Measurements from ENCODE around the gene FBXO24. TPM values are rescaled to one million over a fixed set of nuclear protein-coding genes. Genes with fewer than 3 reads are reported as not detected.

Gene FBXO24
- total and polyA plus RNA-seq, 2 of the 8 experiments (the other 6 are each of a cell fraction or from before 2014, with no cell fraction given), result 0.35 to 0.57 TPM

Small RNA genes within 50 kb of the gene (small RNA-seq; reads per million reads assigned to genes)
- not detected for gene SAP25 (ENCODE audit: insufficient read depth)

Other genes with a start within 250 kb of the FBXO24 start
- 32.2 and 34.4 TPM in 2 replicates for gene PILRB, start 228.2 kb upstream of the FBXO24 start, total RNA-seq (2021; fragmentation: NEBNext Ultra II Directional; extraction: Animal tissue kit (Norgen Biotek cat#: 25700))
- 49.9 and 66.4 TPM in 2 replicates for gene PILRB, start 228.2 kb upstream of the FBXO24 start, polyA plus RNA-seq (2011; rRNA removed)
- 7.3 and 7.6 TPM in 2 replicates for gene PILRA, start 212.8 kb upstream of the FBXO24 start, total RNA-seq (2021; fragmentation: NEBNext Ultra II Directional; extraction: Animal tissue kit (Norgen Biotek cat#: 25700))
- 10.6 and 14.6 TPM in 2 replicates for gene PILRA, start 212.8 kb upstream of the FBXO24 start, polyA plus RNA-seq (2011; rRNA removed)
- 1.4 and 2.7 TPM in 2 replicates for gene ZCWPW1, start 157.6 kb upstream of the FBXO24 start, total RNA-seq (2021; fragmentation: NEBNext Ultra II Directional; extraction: Animal tissue kit (Norgen Biotek cat#: 25700))
- gene ZCWPW1, start 157.6 kb upstream of the FBXO24 start, polyA plus RNA-seq (2011; rRNA removed), result 0.51 and 0.75 TPM in 2 replicates
- 48.8 and 51.2 TPM in 2 replicates for gene MEPCE, start 156.5 kb upstream of the FBXO24 start, total RNA-seq (2021; fragmentation: NEBNext Ultra II Directional; extraction: Animal tissue kit (Norgen Biotek cat#: 25700))
- 22.8 and 25.8 TPM in 2 replicates for gene MEPCE, start 156.5 kb upstream of the FBXO24 start, polyA plus RNA-seq (2011; rRNA removed)
- gene PPP1R35, start 149.8 kb upstream of the FBXO24 start, total RNA-seq (2021; fragmentation: NEBNext Ultra II Directional; extraction: Animal tissue kit (Norgen Biotek cat#: 25700)), result 53.8 and 58.2 TPM in 2 replicates
- 52.3 and 78.4 TPM in 2 replicates for gene PPP1R35, start 149.8 kb upstream of the FBXO24 start, polyA plus RNA-seq (2011; rRNA removed)
- 0.33 TPM in 1 of 2 replicates, not detected in the other for gene SPACDR, start 122.1 kb upstream of the FBXO24 start, total RNA-seq (2021; fragmentation: NEBNext Ultra II Directional; extraction: Animal tissue kit (Norgen Biotek cat#: 25700))
- 0.26 and 0.31 TPM in 2 replicates for gene SPACDR, start 122.1 kb upstream of the FBXO24 start, polyA plus RNA-seq (2011; rRNA removed)
- gene TSC22D4, start 107.1 kb upstream of the FBXO24 start, total RNA-seq (2021; fragmentation: NEBNext Ultra II Directional; extraction: Animal tissue kit (Norgen Biotek cat#: 25700)), result 20.3 and 24.1 TPM in 2 replicates
- 13.2 and 22.4 TPM in 2 replicates for gene TSC22D4, start 107.1 kb upstream of the FBXO24 start, polyA plus RNA-seq (2011; rRNA removed)
- 4.5 and 4.6 TPM in 2 replicates for gene NYAP1, start 102.4 kb upstream of the FBXO24 start, total RNA-seq (2021; fragmentation: NEBNext Ultra II Directional; extraction: Animal tissue kit (Norgen Biotek cat#: 25700))
- gene NYAP1, start 102.4 kb upstream of the FBXO24 start, polyA plus RNA-seq (2011; rRNA removed), result 1.9 and 5.0 TPM in 2 replicates
- gene AGFG2, start 47.1 kb upstream of the FBXO24 start, total RNA-seq (2021; fragmentation: NEBNext Ultra II Directional; extraction: Animal tissue kit (Norgen Biotek cat#: 25700)), result 7.6 TPM in 2 replicates
- 11.2 and 15.9 TPM in 2 replicates for gene AGFG2, start 47.1 kb upstream of the FBXO24 start, polyA plus RNA-seq (2011; rRNA removed)
- 5.4 and 5.8 TPM in 2 replicates for gene SAP25, start 12.4 kb upstream of the FBXO24 start, total RNA-seq (2021; fragmentation: NEBNext Ultra II Directional; extraction: Animal tissue kit (Norgen Biotek cat#: 25700))
- 3.6 and 8.2 TPM in 2 replicates for gene SAP25, start 12.4 kb upstream of the FBXO24 start, polyA plus RNA-seq (2011; rRNA removed)
- gene LRCH4, start 199 bp upstream of the FBXO24 start, total RNA-seq (2021; fragmentation: NEBNext Ultra II Directional; extraction: Animal tissue kit (Norgen Biotek cat#: 25700)), result 34.5 and 36.6 TPM in 2 replicates
- gene LRCH4, start 199 bp upstream of the FBXO24 start, polyA plus RNA-seq (2011; rRNA removed), result 15.5 and 36.5 TPM in 2 replicates
- 69.2 and 70.6 TPM in 2 replicates for gene PCOLCE, start 16.0 kb downstream of the FBXO24 start, total RNA-seq (2021; fragmentation: NEBNext Ultra II Directional; extraction: Animal tissue kit (Norgen Biotek cat#: 25700))
- 21.5 and 46.6 TPM in 2 replicates for gene PCOLCE, start 16.0 kb downstream of the FBXO24 start, polyA plus RNA-seq (2011; rRNA removed)
- gene MOSPD3, start 26.2 kb downstream of the FBXO24 start, total RNA-seq (2021; fragmentation: NEBNext Ultra II Directional; extraction: Animal tissue kit (Norgen Biotek cat#: 25700)), result 19.3 and 20.7 TPM in 2 replicates
- 21.4 and 45.7 TPM in 2 replicates for gene MOSPD3, start 26.2 kb downstream of the FBXO24 start, polyA plus RNA-seq (2011; rRNA removed)
- 4.9 and 5.7 TPM in 2 replicates for gene TFR2, start 55.2 kb downstream of the FBXO24 start, total RNA-seq (2021; fragmentation: NEBNext Ultra II Directional; extraction: Animal tissue kit (Norgen Biotek cat#: 25700))
- gene TFR2, start 55.2 kb downstream of the FBXO24 start, polyA plus RNA-seq (2011; rRNA removed), result 4.6 and 6.0 TPM in 2 replicates
- gene ACTL6B, start 70.1 kb downstream of the FBXO24 start, total RNA-seq (2021; fragmentation: NEBNext Ultra II Directional; extraction: Animal tissue kit (Norgen Biotek cat#: 25700)), result 1.7 and 2.1 TPM in 2 replicates
- 4.5 and 4.6 TPM in 2 replicates for gene ACTL6B, start 70.1 kb downstream of the FBXO24 start, polyA plus RNA-seq (2011; rRNA removed)
- gene GNB2, start 87.4 kb downstream of the FBXO24 start, total RNA-seq (2021; fragmentation: NEBNext Ultra II Directional; extraction: Animal tissue kit (Norgen Biotek cat#: 25700)), result 157 and 160 TPM in 2 replicates
- 260 and 351 TPM in 2 replicates for gene GNB2, start 87.4 kb downstream of the FBXO24 start, polyA plus RNA-seq (2011; rRNA removed)
- gene GIGYF1, start 107.9 kb downstream of the FBXO24 start, total RNA-seq (2021; fragmentation: NEBNext Ultra II Directional; extraction: Animal tissue kit (Norgen Biotek cat#: 25700)), result 95.0 and 99.3 TPM in 2 replicates
- 24.1 and 44.8 TPM in 2 replicates for gene GIGYF1, start 107.9 kb downstream of the FBXO24 start, polyA plus RNA-seq (2011; rRNA removed)
- 92.5 and 96.7 TPM in 2 replicates for gene POP7, start 119.8 kb downstream of the FBXO24 start, total RNA-seq (2021; fragmentation: NEBNext Ultra II Directional; extraction: Animal tissue kit (Norgen Biotek cat#: 25700))
- gene POP7, start 119.8 kb downstream of the FBXO24 start, polyA plus RNA-seq (2011; rRNA removed), result 135 and 205 TPM in 2 replicates
- 0.48 and 0.95 TPM in 2 replicates for gene EPO, start 134.1 kb downstream of the FBXO24 start, total RNA-seq (2021; fragmentation: NEBNext Ultra II Directional; extraction: Animal tissue kit (Norgen Biotek cat#: 25700))
- 0.42 and 0.67 TPM in 2 replicates for gene EPO, start 134.1 kb downstream of the FBXO24 start, polyA plus RNA-seq (2011; rRNA removed)
- gene ZAN, start 147.3 kb downstream of the FBXO24 start, total RNA-seq (2021; fragmentation: NEBNext Ultra II Directional; extraction: Animal tissue kit (Norgen Biotek cat#: 25700)), result 0.04 TPM in 1 of 2 replicates, not detected in the other
- 0.02 and 0.05 TPM in 2 replicates for gene ZAN, start 147.3 kb downstream of the FBXO24 start, polyA plus RNA-seq (2011; rRNA removed)
- gene EPHB4, start 241.2 kb downstream of the FBXO24 start, total RNA-seq (2021; fragmentation: NEBNext Ultra II Directional; extraction: Animal tissue kit (Norgen Biotek cat#: 25700)), result 113 and 122 TPM in 2 replicates
- gene EPHB4, start 241.2 kb downstream of the FBXO24 start, polyA plus RNA-seq (2011; rRNA removed), result 85.0 and 141 TPM in 2 replicates

All from H1 (cell line).